NCI-H1436 treated with DMSO at 0.1 percent for 48 hours (cell line): ENCODE results near the gene PCLO.
"Not testable (repeated sequence)": the region's sequence is repeated elsewhere in the genome, so short reads cannot be mapped to it uniquely, and the experiment has no call there.

Experiments used
- DNase-seq: peaks from one replicate; lab custom pipeline; 2025; lab: John Stamatoyannopoulos, UW

Gene PCLO

GRCh38 chr7:83053965-83054364 is 108.7 kb downstream of the PCLO start:
- no peak for DNase-seq

- no peak for DNase-seq
These were observed 122.2 kb downstream of the PCLO start for GRCh38 chr7:83040484-83040883.

- DNase-seq: no peak
These were observed 123.9 kb downstream of the PCLO start for GRCh38 chr7:83038787-83039186.

GRCh38 chr7:83036721-83037380 is 125.8 kb downstream of the PCLO start:
- DNase-seq: no peak

GRCh38 chr7:83036130-83036529 is 126.6 kb downstream of the PCLO start:
- DNase-seq: no peak

- DNase-seq: no peak
These were observed 130.5 kb downstream of the PCLO start for GRCh38 chr7:83032195-83032594.

- not testable (repeated sequence) for DNase-seq
These were observed 138.6 kb downstream of the PCLO start for GRCh38 chr7:83023817-83024665.

GRCh38 chr7:83021032-83021431 is 141.7 kb downstream of the PCLO start:
- no peak for DNase-seq

- no peak for DNase-seq
These were observed 142.5 kb downstream of the PCLO start for GRCh38 chr7:83020161-83020560.

- DNase-seq: no peak
These were observed 146.8 kb downstream of the PCLO start for GRCh38 chr7:83015916-83016315.

GRCh38 chr7:83014546-83014945 is 148.1 kb downstream of the PCLO start:
- DNase-seq: no peak

- DNase-seq: no peak
These were observed 150.7 kb downstream of the PCLO start for GRCh38 chr7:83011954-83012353.

GRCh38 chr7:83005410-83005809 is 157.3 kb downstream of the PCLO start:
- no peak for DNase-seq

GRCh38 chr7:83001362-83002040 is 161.2 kb downstream of the PCLO start:
- DNase-seq: no peak

GRCh38 chr7:82998436-82998835 is 164.2 kb downstream of the PCLO start:
- DNase-seq: no peak

- no peak for DNase-seq
These were observed 177.4 kb downstream of the PCLO start for GRCh38 chr7:82985144-82985802.

- DNase-seq: no peak
These were observed 182.4 kb downstream of the PCLO start for GRCh38 chr7:82980130-82980788.

- DNase-seq: no peak
These were observed 186.7 kb downstream of the PCLO start for GRCh38 chr7:82975811-82976468.

- DNase-seq: no peak
These were observed 190.5 kb downstream of the PCLO start for GRCh38 chr7:82972135-82972534.

- no peak for DNase-seq
These were observed 197.3 kb downstream of the PCLO start for GRCh38 chr7:82965088-82966036.
